Activated naive CD4-positive, alpha-beta T cell treated with anti-CD3 and anti-CD28 coated beads, Interleukin-2, amount 50 U/mL, for 72 hours (primary cell): ENCODE measurements around the gene SERHL2. TPM values are rescaled to one million over a fixed set of nuclear protein-coding genes. Genes with fewer than 3 reads are reported as not detected.
"Not testable (repeated sequence)": the region's sequence is repeated elsewhere in the genome, so short reads cannot be mapped to it uniquely, and the experiment has no call there.

Experiments used
- ATAC-seq, 2 donors: fragments of 150-1000 bp; cut with Tn5 transposase; 2 replicates each; pipeline ENCODE4 v1.10.0; 2021; ENCODE audit warnings: mild to moderate bottlenecking in 2 of 2, moderate library complexity in 2 of 2
- DNase-seq, 2 donors: peaks; one replicate each; pipeline ENCODE4 v3.0.0; 2021 to 2022; ENCODE audit warnings: low spot score in 2 of 2
- H3K27ac Mint-ChIP-seq, 2 donors: one replicate each; pipeline ENCODE4 v1.8.0; 2022; ENCODE audit warnings: mild to moderate bottlenecking in 2 of 2, mixed read lengths in 2 of 2
- H3K36me3 Mint-ChIP-seq, 2 donors: one replicate each; pipeline ENCODE4 v1.8.0; 2022; ENCODE audit warnings: mixed read lengths in 2 of 2
- H3K9me3 Mint-ChIP-seq, 2 donors: one replicate each; pipeline ENCODE4 v1.8.0; 2022; ENCODE audit warnings: mixed read lengths in 2 of 2
- total RNA-seq, 2 donors: library from RNA; stranded (reverse); gene quantifications; one replicate each; pipeline ENCODE4 v1.2.3, GENCODE V29; 2022

Gene SERHL2
- total RNA-seq, 2 donors from 2014 or later, result 1.2 to 1.9 TPM

- ATAC-seq, result peak; percentile 88 to 93
These were observed 28.3 kb downstream of the SERHL2 start for GRCh38 chr22:42581762-42582716.

GRCh38 chr22:42582987-42583386 is 29.2 kb downstream of the SERHL2 start:
- ATAC-seq (no peak), DNase-seq (no peak)
- H3K27ac Mint-ChIP-seq, result peak overlapping the region; percentile 88 to 93
- peaks cover 18 to 24% of the 10 kb centered on the region in 2 donors for H3K36me3 Mint-ChIP-seq
- no peaks in the 10 kb centered on the region for H3K9me3 Mint-ChIP-seq

More at GRCh38 chr22:42581762-42582716, 28.3 kb downstream of the SERHL2 start:
- H3K27ac Mint-ChIP-seq, result peak overlapping the region; percentile 88 to 93
- H3K36me3 Mint-ChIP-seq, result peaks cover 18 to 21% of the 10 kb centered on the region in 2 donors
- H3K9me3 Mint-ChIP-seq, result no peaks in the 10 kb centered on the region
- peak; percentile 81 to 85 for DNase-seq

- no peak for ATAC-seq
- H3K36me3 Mint-ChIP-seq, result peaks cover 19 to 21% of the 10 kb centered on the region in 2 donors
- DNase-seq, result no peak
- no peaks in the 10 kb centered on the region for H3K9me3 Mint-ChIP-seq
- H3K27ac Mint-ChIP-seq, result peak overlapping the region in 1 of 2 donors; percentile 65
These were observed 30.7 kb downstream of the SERHL2 start for GRCh38 chr22:42584364-42584940.

GRCh38 chr22:42585096-42585495 is 31.3 kb downstream of the SERHL2 start:
- Mint-ChIP-seq H3K36me3 (peaks cover 21 to 25% of the 10 kb centered on the region in 2 donors), H3K27ac (peak overlapping the region; percentile 28 to 67), H3K9me3 (no peaks in the 10 kb centered on the region)
- no peak for DNase-seq
- ATAC-seq, result no peak

- ATAC-seq, result no peak
- H3K36me3 Mint-ChIP-seq, result peaks cover 12 to 18% of the 10 kb centered on the region in 2 donors
- peak overlapping the region in 1 of 2 donors; percentile 25 for H3K27ac Mint-ChIP-seq
- no peak for DNase-seq
- no peaks in the 10 kb centered on the region for H3K9me3 Mint-ChIP-seq
These were observed 32.6 kb downstream of the SERHL2 start for GRCh38 chr22:42586381-42586780.

- Mint-ChIP-seq H3K27ac (peak overlapping the region in 1 of 2 donors; percentile 42), H3K9me3 (no peaks in the 10 kb centered on the region), H3K36me3 (peaks cover 7 to 16% of the 10 kb centered on the region in 2 donors)
- DNase-seq, result no peak
- no peak for ATAC-seq
These were observed 33.9 kb downstream of the SERHL2 start for GRCh38 chr22:42587588-42588175.

GRCh38 chr22:42591987-42592386 is 38.2 kb downstream of the SERHL2 start:
- peaks cover 16 to 18% of the 10 kb centered on the region in 2 donors for H3K36me3 Mint-ChIP-seq
- peak in 1 of 2 donors; percentile 15 for ATAC-seq
- no peaks in the 10 kb centered on the region for H3K9me3 Mint-ChIP-seq
- H3K27ac Mint-ChIP-seq, result peak overlapping the region in 1 of 2 donors; percentile 36
- no peak for DNase-seq

- ATAC-seq (no peak), DNase-seq (no peak)
- peaks cover 23% of the 10 kb centered on the region in 2 donors for H3K36me3 Mint-ChIP-seq
- no peak overlapping the region for H3K27ac Mint-ChIP-seq
- no peaks in the 10 kb centered on the region for H3K9me3 Mint-ChIP-seq
These were observed 41.7 kb downstream of the SERHL2 start for GRCh38 chr22:42595434-42595833.

- DNase-seq (no peak), ATAC-seq (no peak)
- Mint-ChIP-seq H3K9me3 (no peaks in the 10 kb centered on the region), H3K36me3 (peaks cover 23% of the 10 kb centered on the region in 2 donors), H3K27ac (no peak overlapping the region)
These were observed 42.6 kb downstream of the SERHL2 start for GRCh38 chr22:42596336-42596735.

GRCh38 chr22:42596863-42597530 is 43.2 kb downstream of the SERHL2 start:
- Mint-ChIP-seq H3K9me3 (no peaks in the 10 kb centered on the region), H3K27ac (no peak overlapping the region), H3K36me3 (peaks cover 27 to 28% of the 10 kb centered on the region in 2 donors)

GRCh38 chr22:42601879-42602465 is 48.2 kb downstream of the SERHL2 start:
- no peak overlapping the region for H3K27ac Mint-ChIP-seq
- no peaks in the 10 kb centered on the region for H3K9me3 Mint-ChIP-seq
- DNase-seq (no peak), ATAC-seq (no peak)
- peaks cover 21 to 35% of the 10 kb centered on the region in 2 donors for H3K36me3 Mint-ChIP-seq

More at GRCh38 chr22:42596863-42597530, 43.2 kb downstream of the SERHL2 start:
- ATAC-seq (no peak), DNase-seq (no peak)

GRCh38 chr22:42602470-42602869 is 48.7 kb downstream of the SERHL2 start:
- H3K9me3 Mint-ChIP-seq, result no peaks in the 10 kb centered on the region
- H3K36me3 Mint-ChIP-seq, result peaks cover 21 to 31% of the 10 kb centered on the region in 2 donors
- ATAC-seq (no peak), DNase-seq (no peak)
- H3K27ac Mint-ChIP-seq, result peak overlapping the region in 1 of 2 donors; percentile 51

GRCh38 chr22:42603427-42603826 is 49.7 kb downstream of the SERHL2 start:
- H3K27ac Mint-ChIP-seq, result peak overlapping the region in 1 of 2 donors; percentile 51
- no peak for DNase-seq
- no peak for ATAC-seq
- H3K36me3 Mint-ChIP-seq, result peaks cover 21 to 30% of the 10 kb centered on the region in 2 donors
- no peaks in the 10 kb centered on the region for H3K9me3 Mint-ChIP-seq

GRCh38 chr22:42604403-42604802 is 50.6 kb downstream of the SERHL2 start:
- DNase-seq (no peak), ATAC-seq (no peak)
- Mint-ChIP-seq H3K9me3 (no peaks in the 10 kb centered on the region), H3K27ac (no peak overlapping the region), H3K36me3 (peaks cover 14 to 21% of the 10 kb centered on the region in 2 donors)

GRCh38 chr22:42607641-42608040 is 53.9 kb downstream of the SERHL2 start:
- not testable (repeated sequence) for H3K9me3 Mint-ChIP-seq, H3K27ac Mint-ChIP-seq, ATAC-seq, DNase-seq
- peaks cover 5 to 24% of the 10 kb centered on the region in 2 donors for H3K36me3 Mint-ChIP-seq
